Hepatocyte (in vitro differentiated cells): ENCODE data around the gene MRPL33. TPM values are rescaled to one million over a fixed set of nuclear protein-coding genes. Genes with fewer than 3 reads are reported as not detected.
A peak's percentile ranks its signal among the peaks of the same experiment; 100 is the strongest.

ENCODE experiments used
- DNase-seq: peaks from one replicate; pipeline ENCODE4 v3.0.0-alpha.2; 2016; ENCODE audit warnings: low spot score
- H2AFZ ChIP-seq: fragments of 200-600 bp; sonication (generic); 2 replicates; pipeline ENCODE4 v1.6.0; 2016; ENCODE audit warnings: antibody characterized with exemption, mild to moderate bottlenecking
- H3K27ac ChIP-seq: fragments of 200-600 bp; sonication (generic); 2 replicates; pipeline ENCODE4 v1.5.1; 2016; ENCODE audit warnings: mild to moderate bottlenecking
- H3K27me3 ChIP-seq: fragments of 200-600 bp; sonication (generic); 2 replicates; pipeline ENCODE4 v1.6.1; 2016
- H3K36me3 ChIP-seq: fragments of 200-600 bp; sonication (generic); replicated peaks from 2 replicates; pipeline ENCODE4 v1.5.1; 2016; ENCODE audit warnings: low read depth; ENCODE audit not compliant: insufficient read depth
- H3K4me1 ChIP-seq: fragments of 200-600 bp; sonication (generic); 2 replicates; pipeline ENCODE4 v1.5.1; 2016; ENCODE audit warnings: mild to moderate bottlenecking, moderate library complexity; ENCODE audit not compliant: insufficient read depth
- H3K4me2 ChIP-seq: fragments of 200-600 bp; sonication (generic); 2 replicates; pipeline ENCODE4 v1.6.0; 2016
- H3K4me3 ChIP-seq: fragments of 200-600 bp; sonication (generic); 2 replicates; pipeline ENCODE4 v1.5.1; 2016; ENCODE audit warnings: mild to moderate bottlenecking
- H3K79me2 ChIP-seq: fragments of 200-600 bp; sonication (generic); 2 replicates; pipeline ENCODE4 v1.6.0; 2017; ENCODE audit warnings: mild to moderate bottlenecking
- H3K9me2 ChIP-seq: fragments of 200-600 bp; sonication (generic); replicated peaks from 2 replicates; pipeline ENCODE4 v1.6.0; 2017; ENCODE audit warnings: mild to moderate bottlenecking; ENCODE audit not compliant: insufficient read depth
- H3K9me3 ChIP-seq: fragments of 200-600 bp; sonication (generic); 2 replicates; pipeline ENCODE4 v1.5.1; 2016; ENCODE audit warnings: low read depth, mild to moderate bottlenecking
- H4K20me1 ChIP-seq: fragments of 200-600 bp; sonication (generic); 2 replicates; pipeline ENCODE4 v1.6.0; 2016; ENCODE audit warnings: mild to moderate bottlenecking; ENCODE audit not compliant: insufficient read depth, poor library complexity, severe bottlenecking
- CTCF ChIP-seq: fragments of 200-600 bp; sonication (generic); IDR thresholded peaks from 2 replicates; pipeline ENCODE4 v1.5.1; 2016; ENCODE audit warnings: antibody characterized with exemption, mild to moderate bottlenecking; ENCODE audit not compliant: poor library complexity
- EZH2 ChIP-seq: fragments of 200-600 bp; sonication (generic); IDR thresholded peaks from 2 replicates; pipeline ENCODE4 v1.6.1; 2016; ENCODE audit warnings: antibody characterized with exemption, mild to moderate bottlenecking, borderline replicate concordance
- EZH2phosphoT487 ChIP-seq: fragments of 200-600 bp; sonication (generic); IDR thresholded peaks from one replicate; pipeline ENCODE4 v1.6.1; 2018; ENCODE audit warnings: antibody characterized with exemption, mild to moderate bottlenecking, low read depth, moderate library complexity; ENCODE audit not compliant: unreplicated experiment, severe bottlenecking
- WGBS: methylation state at CpG from one replicate; pipeline ENCODE4 v1.1.6; 2016; ENCODE audit warnings: low lambda C conversion rate; ENCODE audit errors: missing lambda C conversion rate; 5-methylcytosine and 5-hydroxymethylcytosine counted together
- polyA plus RNA-seq: library from polyadenylated mRNA; unstranded; fragments of >200 nt; fragmentation: Nextera tagmentation; extraction: Ambion mirVana; gene quantifications from 2 replicates; pipeline ENCODE4 v1.2.1, GENCODE V29; 2016
- total RNA-seq: library from RNA; depleted of rRNA; stranded (reverse); fragments of >200 nt; gene quantifications from 2 replicates; pipeline ENCODE4 v1.2.3, GENCODE V29; 2014

The MRPL33 gene
- total RNA-seq: 148 and 206 TPM in 2 replicates
- polyA plus RNA-seq: 311 and 315 TPM in 2 replicates

DNA sequence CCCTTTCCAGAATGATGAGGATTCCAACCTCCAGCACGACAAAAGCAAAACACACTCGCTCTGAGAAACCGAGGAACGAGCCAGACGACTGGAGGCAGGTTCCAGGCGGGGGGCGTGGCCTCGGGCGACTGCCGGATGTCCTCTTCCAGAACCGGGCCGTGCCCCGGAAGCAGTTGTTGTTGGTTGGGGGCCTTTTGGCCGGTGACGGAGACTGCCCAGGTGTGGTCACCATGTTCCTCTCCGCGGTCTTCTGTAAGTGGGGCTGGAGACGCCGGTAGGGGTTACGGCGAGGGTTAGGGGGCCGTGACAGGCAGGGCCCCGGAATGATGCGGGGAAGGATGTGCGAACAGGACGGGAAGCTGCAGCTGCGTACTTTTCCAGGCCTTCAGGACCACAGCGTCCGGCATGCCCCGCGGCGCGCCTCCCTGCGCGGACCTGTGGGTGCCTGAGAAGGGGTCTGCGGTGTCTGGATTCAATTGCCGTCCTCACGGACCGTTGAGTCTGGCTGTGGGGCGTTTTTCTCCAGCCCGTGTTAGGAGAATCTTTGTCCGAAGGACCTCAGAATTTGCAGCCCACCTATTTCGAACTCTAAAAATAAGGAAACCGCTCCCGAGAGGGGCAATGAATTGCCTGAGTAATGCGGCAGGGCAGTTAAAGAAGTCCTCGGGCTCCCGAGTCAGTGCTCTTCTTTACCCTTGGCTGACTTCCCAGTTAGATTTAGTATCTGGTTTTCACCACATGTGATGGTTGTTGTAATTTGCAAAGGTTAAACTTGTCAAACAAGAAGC is at the start of gene MRPL33:
Gene MRPL33, plus strand, starts transcription at position 172 of the 788 bp plus-strand sequence. Its CDS starts 59 bp downstream, at position 231.
- no peak for TF ChIP-seq EZH2
- no peak for TF ChIP-seq CTCF
- no peak for TF ChIP-seq EZH2phosphoT487
- WGBS: 1% methylated on average over 48 of the region's 48 CpGs

GRCh38 chr2:27721884-27722485 is 49.5 kb upstream of the MRPL33 start:
- Histone ChIP-seq H3K4me3 (no peak overlapping the region), H3K9me2 (no peaks in the 10 kb centered on the region), H4K20me1 (no peaks in the 10 kb centered on the region), H3K27ac (no peak overlapping the region), H3K4me2 (no peak overlapping the region), H2AFZ (no peak overlapping the region), H3K27me3 (no peaks in the 10 kb centered on the region), H3K36me3 (no peaks in the 10 kb centered on the region), H3K9me3 (no peaks in the 10 kb centered on the region), H3K4me1 (peaks cover 14% of the 10 kb centered on the region), H3K79me2 (no peaks in the 10 kb centered on the region)
- 82% methylated on average over 2 of the region's 2 CpGs for WGBS
- no peak for TF ChIP-seq CTCF
- no peak for TF ChIP-seq EZH2
- TF ChIP-seq EZH2phosphoT487: no peak
- DNase-seq: no peak

More for the DNA sequence above, at the start of gene MRPL33:
- Histone ChIP-seq H3K4me1 (peaks cover 20% of the 10 kb centered on the region), H3K4me3 (peak within 1 kb of the TSS; percentile 66), H3K9me2 (no peaks in the 10 kb centered on the region), H2AFZ (peak within 1 kb of the TSS; percentile 74), H3K36me3 (peaks cover 4% of the 10 kb centered on the region), H3K4me2 (peak within 1 kb of the TSS; percentile 78), H3K27me3 (no peaks in the 10 kb centered on the region), H3K9me3 (no peaks in the 10 kb centered on the region), H4K20me1 (peaks cover under 1% of the 10 kb centered on the region), H3K79me2 (peaks cover 48% of the 10 kb centered on the region), H3K27ac (peak within 1 kb of the TSS; percentile 96)
- DNase-seq: peak; percentile 97

GRCh38 chr2:27723372-27724144 is 48.0 kb upstream of the MRPL33 start:
- Histone ChIP-seq H3K27me3 (no peaks in the 10 kb centered on the region), H3K4me3 (no peak overlapping the region), H3K9me3 (no peaks in the 10 kb centered on the region), H2AFZ (peak overlapping the region; percentile 53), H4K20me1 (no peaks in the 10 kb centered on the region), H3K36me3 (no peaks in the 10 kb centered on the region), H3K79me2 (no peaks in the 10 kb centered on the region), H3K27ac (peak overlapping the region; percentile 77), H3K9me2 (no peaks in the 10 kb centered on the region), H3K4me2 (peak overlapping the region; percentile 32), H3K4me1 (peaks cover 14% of the 10 kb centered on the region)
- DNase-seq: peak; percentile 91
- WGBS: 38% methylated on average over 11 of the region's 11 CpGs
- TF ChIP-seq EZH2: no peak
- TF ChIP-seq CTCF: peak; percentile 74
- no peak for TF ChIP-seq EZH2phosphoT487
